Measurements from ENCODE around the gene LTB4R2. TPM values are rescaled to one million over a fixed set of nuclear protein-coding genes. Genes with fewer than 3 reads are reported as not detected.

Gene LTB4R2
- total RNA-seq, 4 donors from 2014 or later: 2.4 to 5.0 (median 3.4) TPM

- no peak for ATAC-seq
- Histone ChIP-seq H3K4me1 (peaks cover 0 to 19% (median 6%) of the 10 kb centered on the region in 3 donors), H3K36me3 (peaks cover 0 to 58% of the 10 kb centered on the region in 2 donors), H3K4me3 (no peak overlapping the region), H3K27me3 (no peaks in the 10 kb centered on the region), H3K27ac (no peak overlapping the region), H3K9me3 (no peaks in the 10 kb centered on the region)
- TF ChIP-seq POLR2AphosphoS5 (IDR thresholded peaks at IDR 0.05) (no peak), EP300 (IDR thresholded peaks at IDR 0.05) (no peak), POLR2A (IDR thresholded peaks at IDR 0.05) (no peak)
- TF ChIP-seq, protein P1, sequence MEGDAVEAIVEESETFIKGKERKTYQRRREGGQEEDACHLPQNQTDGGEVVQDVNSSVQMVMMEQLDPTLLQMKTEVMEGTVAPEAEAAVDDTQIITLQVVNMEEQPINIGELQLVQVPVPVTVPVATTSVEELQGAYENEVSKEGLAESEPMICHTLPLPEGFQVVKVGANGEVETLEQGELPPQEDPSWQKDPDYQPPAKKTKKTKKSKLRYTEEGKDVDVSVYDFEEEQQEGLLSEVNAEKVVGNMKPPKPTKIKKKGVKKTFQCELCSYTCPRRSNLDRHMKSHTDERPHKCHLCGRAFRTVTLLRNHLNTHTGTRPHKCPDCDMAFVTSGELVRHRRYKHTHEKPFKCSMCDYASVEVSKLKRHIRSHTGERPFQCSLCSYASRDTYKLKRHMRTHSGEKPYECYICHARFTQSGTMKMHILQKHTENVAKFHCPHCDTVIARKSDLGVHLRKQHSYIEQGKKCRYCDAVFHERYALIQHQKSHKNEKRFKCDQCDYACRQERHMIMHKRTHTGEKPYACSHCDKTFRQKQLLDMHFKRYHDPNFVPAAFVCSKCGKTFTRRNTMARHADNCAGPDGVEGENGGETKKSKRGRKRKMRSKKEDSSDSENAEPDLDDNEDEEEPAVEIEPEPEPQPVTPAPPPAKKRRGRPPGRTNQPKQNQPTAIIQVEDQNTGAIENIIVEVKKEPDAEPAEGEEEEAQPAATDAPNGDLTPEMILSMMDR (IDR thresholded peaks at IDR 0.05): no peak
- 85% methylated on average over 4 of the region's 8 CpGs; no CpG with 5 or more reads in 1 of the 2 donors for WGBS, 2 donors (ENCODE audit: low coverage in 1 of 2)
Measured at GRCh38 chr14:24269368-24269767, 40.6 kb upstream of the LTB4R2 start.

GRCh38 chr14:24269910-24270536, 39.9 kb upstream of the LTB4R2 start:
- H3K36me3 ChIP-seq: peaks cover 0 to 51% of the 10 kb centered on the region in 2 donors
- no peak for ATAC-seq
- TF ChIP-seq, protein P1 (IDR thresholded peaks at IDR 0.05): no peak
- no peak for TF ChIP-seq EP300 (IDR thresholded peaks at IDR 0.05)
- no peak for TF ChIP-seq POLR2AphosphoS5 (IDR thresholded peaks at IDR 0.05)
- TF ChIP-seq POLR2A (IDR thresholded peaks at IDR 0.05): no peak
- WGBS, 2 donors (ENCODE audit: low coverage in 1 of 2): 84 to 100% methylated on average over 1 to 6 of the region's 14 CpGs
- peaks cover 0 to 19% (median 6%) of the 10 kb centered on the region in 3 donors for H3K4me1 ChIP-seq
- H3K9me3 ChIP-seq: no peaks in the 10 kb centered on the region
- no peak overlapping the region for H3K4me3 ChIP-seq
- H3K27ac ChIP-seq: no peak overlapping the region
- H3K27me3 ChIP-seq: no peaks in the 10 kb centered on the region

- Histone ChIP-seq H3K4me3 (peak overlapping the region; percentile 74 to 89), H3K27me3 (no peaks in the 10 kb centered on the region), H3K4me1 (peaks cover 0 to 19% (median 6%) of the 10 kb centered on the region in 3 donors), H3K9me3 (no peaks in the 10 kb centered on the region), H3K36me3 (peaks cover 0 to 45% of the 10 kb centered on the region in 2 donors), H3K27ac (peak overlapping the region; percentile 89 to 98 (median 96))
- TF ChIP-seq, protein P1 (IDR thresholded peaks at IDR 0.05): no peak
- peak in 1 of 2 donors; percentile 10 for TF ChIP-seq POLR2A (IDR thresholded peaks at IDR 0.05)
- no peak for TF ChIP-seq POLR2AphosphoS5 (IDR thresholded peaks at IDR 0.05)
- no peak for TF ChIP-seq EP300 (IDR thresholded peaks at IDR 0.05)
- no peak for ATAC-seq
- no CpG with 5 or more reads among the region's 13 CpGs for WGBS, 2 donors (ENCODE audit: low coverage in 1 of 2)
Measured at GRCh38 chr14:24270537-24271133, 39.3 kb upstream of the LTB4R2 start.

GRCh38 chr14:24271134-24271833, 38.7 kb upstream of the LTB4R2 start, which contains the start of gene RABGGTA:
Gene RABGGTA (minus strand): TSS chr14:24271597. CDS start chr14:24271115, 482 bp downstream.
- Histone ChIP-seq H3K4me1 (peaks cover 0 to 19% (median 6%) of the 10 kb centered on the region in 3 donors), H3K27ac (peak within 1 kb of the TSS; percentile 89 to 98 (median 96)), H3K4me3 (peak within 1 kb of the TSS; percentile 74 to 89), H3K36me3 (peaks cover 0 to 38% of the 10 kb centered on the region in 2 donors), H3K9me3 (no peaks in the 10 kb centered on the region), H3K27me3 (no peaks in the 10 kb centered on the region)
- WGBS, 2 donors (ENCODE audit: low coverage in 1 of 2): 0 to 2% methylated on average over 8 of the region's 61 CpGs
- TF ChIP-seq, protein P1 (IDR thresholded peaks at IDR 0.05): peak in 3 of 4 experiments; percentile 77 to 88 (median 78)
- TF ChIP-seq POLR2A (IDR thresholded peaks at IDR 0.05) (peak; percentile 60 to 71), EP300 (IDR thresholded peaks at IDR 0.05) (no peak), POLR2AphosphoS5 (IDR thresholded peaks at IDR 0.05) (peak; percentile 45)
- ATAC-seq: peak; percentile 98

All from gastroesophageal sphincter (tissue), 4 donors.